ENCODE results near the gene BARHL1. TPM values are rescaled to one million over a fixed set of nuclear protein-coding genes. Genes with fewer than 3 reads are reported as not detected.

Gene BARHL1
- total RNA-seq, 1 donor from 2014 or later: not detected

GRCh38 chr9:132638240-132638639, 55.8 kb downstream of the BARHL1 start:
- ATAC-seq (no peak), DNase-seq (no peak)
- Histone ChIP-seq H3K27ac (no peak overlapping the region), H3K36me3 (peaks cover 67% of the 10 kb centered on the region), H3K4me1 (no peaks in the 10 kb centered on the region), H3K27me3 (no peaks in the 10 kb centered on the region), H3K9me3 (no peaks in the 10 kb centered on the region), H3K4me3 (no peak overlapping the region)
- TF ChIP-seq CTCF (IDR thresholded peaks at IDR 0.05): no peak
- intact Hi-C loops (cut with DNase I): no loop called here

- Histone ChIP-seq H3K36me3 (peaks cover 78% of the 10 kb centered on the region), H3K4me3 (no peak overlapping the region), H3K27me3 (no peaks in the 10 kb centered on the region), H3K9me3 (no peaks in the 10 kb centered on the region), H3K27ac (no peak overlapping the region), H3K4me1 (no peaks in the 10 kb centered on the region)
- no peak for TF ChIP-seq CTCF (IDR thresholded peaks at IDR 0.05)
- no peak for DNase-seq
- intact Hi-C loops (cut with DNase I): no loop called here
- no peak for ATAC-seq
These were observed 56.9 kb downstream of the BARHL1 start for GRCh38 chr9:132639322-132639721.

Other genes starting within 250 kb of the BARHL1 start
- 56.9 TPM for gene SETX, start 227.6 kb upstream of the BARHL1 start, total RNA-seq
- gene TTF1, start 175.8 kb upstream of the BARHL1 start, total RNA-seq: 12.1 TPM
- gene CFAP77, start 172.4 kb upstream of the BARHL1 start, total RNA-seq: not detected
- 17.4 TPM for gene DDX31, start 87.4 kb downstream of the BARHL1 start, total RNA-seq
- 12.9 TPM for gene GTF3C4, start 87.9 kb downstream of the BARHL1 start, total RNA-seq

All from upper lobe of right lung (tissue), 1 donor.